Suprapubic skin (tissue), 3 donors: ENCODE measurements around the gene ACOT7.

ENCODE experiments used
- POLR2AphosphoS5 ChIP-seq, 3 donors: sonication (generic); formaldehyde crosslinking; IDR thresholded peaks; one replicate each; pipeline ENCODE4 v1.6.1; 2017; ENCODE audit warnings: antibody characterized with exemption in 3 of 3
- TF ChIP-seq, protein P1 (sequence below), 2 donors: fragments of 200-600 bp in 1 of 2; fragments of 450-650 bp in 1 of 2; sonication (generic) in 1 of 2; IDR thresholded peaks; one replicate each; pipeline ENCODE4 v1.5.1; 2016 to 2019; ENCODE audit warnings: antibody characterized with exemption in 2 of 2, mild to moderate bottlenecking in 1 of 2, moderate library complexity in 1 of 2

DNA sequence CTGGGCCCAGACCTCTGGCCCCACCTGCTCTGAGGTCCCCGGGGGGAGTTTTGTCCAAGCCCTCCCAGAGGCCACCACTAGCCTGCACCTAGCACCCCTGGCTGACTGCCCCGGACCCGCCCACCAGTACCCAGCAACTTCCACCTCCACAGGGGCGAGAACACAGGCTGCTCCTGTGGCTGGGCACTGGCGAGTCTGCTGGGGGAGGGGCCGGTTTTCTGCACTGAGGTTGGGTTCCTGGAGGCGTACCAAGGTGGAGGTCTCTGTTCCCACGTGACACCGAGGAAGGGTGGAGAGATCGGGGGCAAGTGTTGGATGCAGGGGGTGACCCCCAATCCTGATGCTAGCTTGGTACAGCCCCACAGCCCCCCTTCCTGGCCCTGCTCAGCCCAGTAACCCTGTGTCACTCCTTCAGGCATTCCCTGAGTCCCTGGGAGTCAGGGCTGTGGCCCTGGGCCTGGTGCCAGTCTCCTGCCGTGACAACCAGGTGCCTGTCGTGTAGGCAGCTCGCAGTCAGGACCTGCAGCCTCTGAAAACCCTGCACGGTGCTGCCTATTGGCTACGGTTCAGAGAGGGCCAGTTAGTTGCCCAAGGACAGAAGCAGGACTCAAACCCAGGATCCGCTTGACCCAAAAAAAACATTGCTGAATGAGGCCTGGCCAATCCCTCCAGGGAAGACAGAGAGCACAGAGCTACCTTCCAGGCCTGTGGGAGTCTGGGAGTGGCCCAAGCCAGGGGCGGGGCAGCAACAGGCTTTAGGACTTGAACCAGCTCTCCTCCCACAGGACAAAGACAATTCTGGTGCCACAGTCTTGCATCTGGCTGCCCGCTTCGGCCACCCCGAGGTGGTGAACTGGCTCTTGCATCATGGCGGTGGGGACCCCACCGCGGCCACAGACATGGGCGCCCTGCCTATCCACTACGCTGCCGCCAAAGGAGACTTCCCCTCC, 34.1 kb upstream of the ACOT7 start:
- TF ChIP-seq, protein P1, sequence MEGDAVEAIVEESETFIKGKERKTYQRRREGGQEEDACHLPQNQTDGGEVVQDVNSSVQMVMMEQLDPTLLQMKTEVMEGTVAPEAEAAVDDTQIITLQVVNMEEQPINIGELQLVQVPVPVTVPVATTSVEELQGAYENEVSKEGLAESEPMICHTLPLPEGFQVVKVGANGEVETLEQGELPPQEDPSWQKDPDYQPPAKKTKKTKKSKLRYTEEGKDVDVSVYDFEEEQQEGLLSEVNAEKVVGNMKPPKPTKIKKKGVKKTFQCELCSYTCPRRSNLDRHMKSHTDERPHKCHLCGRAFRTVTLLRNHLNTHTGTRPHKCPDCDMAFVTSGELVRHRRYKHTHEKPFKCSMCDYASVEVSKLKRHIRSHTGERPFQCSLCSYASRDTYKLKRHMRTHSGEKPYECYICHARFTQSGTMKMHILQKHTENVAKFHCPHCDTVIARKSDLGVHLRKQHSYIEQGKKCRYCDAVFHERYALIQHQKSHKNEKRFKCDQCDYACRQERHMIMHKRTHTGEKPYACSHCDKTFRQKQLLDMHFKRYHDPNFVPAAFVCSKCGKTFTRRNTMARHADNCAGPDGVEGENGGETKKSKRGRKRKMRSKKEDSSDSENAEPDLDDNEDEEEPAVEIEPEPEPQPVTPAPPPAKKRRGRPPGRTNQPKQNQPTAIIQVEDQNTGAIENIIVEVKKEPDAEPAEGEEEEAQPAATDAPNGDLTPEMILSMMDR (IDR thresholded peaks at IDR 0.05): no peak
- TF ChIP-seq POLR2AphosphoS5 (IDR thresholded peaks at IDR 0.05): no peak
